ENCODE data around the gene EDEM3.

DNA sequence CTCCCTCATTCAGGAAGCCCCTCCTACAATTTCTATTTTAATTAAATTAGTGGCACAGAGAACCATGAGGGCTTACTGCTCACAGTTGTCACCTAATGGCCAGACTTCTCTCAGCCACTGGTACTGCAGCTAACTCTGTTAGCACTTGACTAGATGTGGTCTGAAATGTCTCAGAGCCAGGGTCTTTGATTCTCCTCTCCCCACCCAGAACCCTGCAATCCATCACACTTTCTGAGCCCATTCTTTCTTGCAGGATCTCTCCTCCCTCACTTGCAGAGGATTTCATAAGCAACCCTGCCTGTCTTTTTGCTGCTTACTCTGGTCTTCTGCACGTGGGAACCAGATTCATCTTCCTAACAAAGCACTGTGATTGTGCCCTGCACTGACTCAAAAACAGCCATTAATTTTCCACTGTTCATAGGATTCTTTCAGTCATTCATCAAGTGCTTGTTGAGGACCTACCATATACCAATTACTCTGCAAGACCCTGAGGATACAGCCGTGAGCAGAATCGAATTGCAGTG lies 108.4 kb downstream of the EDEM3 start:
- TF ChIP-seq EZH2 (IDR thresholded peaks at IDR 0.05; ENCODE audit: insufficient read depth, poor library complexity, severe bottlenecking): no peak
- TF ChIP-seq EZH2phosphoT487 (IDR thresholded peaks at IDR 0.05; ENCODE audit: insufficient read depth, low read depth): no peak
